HepG2 (cell line): ENCODE data around the gene RHBDD1. TPM values are rescaled to one million over a fixed set of nuclear protein-coding genes. Genes with fewer than 3 reads are reported as not detected.
A peak's percentile ranks its signal among the peaks of the same experiment; 100 is the strongest.

Experiments
- ARID2 ChIP-seq: sonication (generic); formaldehyde crosslinking; IDR thresholded peaks from 2 replicates; pipeline ENCODE4 v1.8.1; 2022; ENCODE audit warnings: mild to moderate bottlenecking, missing genetic modification reagents, borderline replicate concordance
- CBX1 ChIP-seq: IDR thresholded peaks from one replicate; pipeline ENCODE4 v1.6.1; 2016; ENCODE audit warnings: antibody characterized with exemption, low read depth
- CEBPB ChIP-seq: IDR thresholded peaks from 2 replicates; pipeline ENCODE4 v1.6.1; 2011; ENCODE audit warnings: low read depth, low read length, improper control_type of control experiment, borderline replicate concordance
- GZF1 ChIP-seq: sonication (generic); formaldehyde crosslinking; IDR thresholded peaks from 2 replicates; pipeline ENCODE4 v1.5.1; 2020; ENCODE audit warnings: mild to moderate bottlenecking, missing genetic modification reagents
- KAT7 ChIP-seq: IDR thresholded peaks from 2 replicates; pipeline ENCODE4 v1.6.1; 2018; ENCODE audit warnings: borderline replicate concordance, missing compliant biosample characterization
- KDM1A ChIP-seq: IDR thresholded peaks from 2 replicates; pipeline ENCODE4 v1.6.1; 2016; ENCODE audit warnings: missing compliant biosample characterization
- KDM6A ChIP-seq: IDR thresholded peaks from 2 replicates; pipeline ENCODE4 v1.6.1; 2016; ENCODE audit warnings: low read depth
- KLF13 ChIP-seq: sonication (generic); formaldehyde crosslinking; IDR thresholded peaks from 2 replicates; pipeline ENCODE4 v1.4.0; 2020; ENCODE audit warnings: mild to moderate bottlenecking, missing genetic modification reagents
- KLF6 ChIP-seq: IDR thresholded peaks from 2 replicates; pipeline ENCODE4 v1.8.0; 2016; ENCODE audit warnings: missing biosample characterization, missing genetic modification reagents
- NR2F1 ChIP-seq, 2 experiments: fragments of 450-650 bp in 1 of 2; formaldehyde crosslinking in 1 of 2; IDR thresholded peaks; 2 replicates each; pipeline versions ENCODE4 v1.5.0 to v1.6.1; 2016 to 2020; ENCODE audit warnings: mild to moderate bottlenecking in 1 of 2, missing compliant biosample characterization in 1 of 2, missing genetic modification reagents in 1 of 2, moderate library complexity in 1 of 2
- PHF21A ChIP-seq: sonication (generic); formaldehyde crosslinking; IDR thresholded peaks from 2 replicates; pipeline ENCODE4 v1.5.0; 2020; ENCODE audit warnings: mild to moderate bottlenecking, missing genetic modification reagents
- SALL2 ChIP-seq: sonication (generic); formaldehyde crosslinking; IDR thresholded peaks from 2 replicates; pipeline ENCODE4 v1.8.1; 2023; ENCODE audit warnings: mild to moderate bottlenecking, missing genetic modification reagents, inconsistent platforms
- SRSF4 ChIP-seq: fragments of 200-400 bp; formaldehyde crosslinking; IDR thresholded peaks from one replicate; pipeline ENCODE4 v1.6.1; 2018; ENCODE audit warnings: mild to moderate bottlenecking, low read depth, low read length, moderate library complexity; ENCODE audit not compliant: poor library complexity, severe bottlenecking
- TCF7L2 ChIP-seq: IDR thresholded peaks from 2 replicates; pipeline ENCODE4 v1.6.1; 2011; ENCODE audit warnings: mild to moderate bottlenecking, low read depth, low read length, moderate library complexity
- TRIM22 ChIP-seq: fragments of 450-650 bp; IDR thresholded peaks from 2 replicates; pipeline ENCODE4 v1.6.1; 2017
- ZBTB34 ChIP-seq: sonication (generic); formaldehyde crosslinking; IDR thresholded peaks from 2 replicates; pipeline ENCODE4 v1.8.0; 2022; ENCODE audit warnings: mild to moderate bottlenecking, missing genetic modification reagents
- ZBTB4 ChIP-seq: sonication (generic); formaldehyde crosslinking; IDR thresholded peaks from 2 replicates; pipeline ENCODE4 v1.4.0; 2020; ENCODE audit warnings: missing genetic modification reagents, mild to moderate bottlenecking, borderline replicate concordance
- ZMYM2 ChIP-seq: sonication (generic); formaldehyde crosslinking; IDR thresholded peaks from 2 replicates; pipeline ENCODE4 v1.8.0; 2022; ENCODE audit warnings: mild to moderate bottlenecking, missing genetic modification reagents
- ZNF136 ChIP-seq: sonication (generic); formaldehyde crosslinking; IDR thresholded peaks from 2 replicates; pipeline ENCODE4 v1.8.1; 2022; ENCODE audit warnings: low read depth, mild to moderate bottlenecking, moderate library complexity, missing genetic modification reagents
- ZNF160 ChIP-seq: sonication (generic); formaldehyde crosslinking; IDR thresholded peaks from 2 replicates; pipeline ENCODE4 v1.8.0; 2022; ENCODE audit warnings: mild to moderate bottlenecking, inconsistent platforms, missing genetic modification reagents
- ZNF441 ChIP-seq: sonication (generic); formaldehyde crosslinking; IDR thresholded peaks from 2 replicates; pipeline ENCODE4 v1.7.0; 2021; ENCODE audit warnings: missing genetic modification reagents, borderline replicate concordance
- ZNF784 ChIP-seq: sonication (generic); formaldehyde crosslinking; IDR thresholded peaks from 2 replicates; pipeline ENCODE4 v1.5.1; 2020; ENCODE audit warnings: missing genetic modification reagents, mild to moderate bottlenecking, borderline replicate concordance
- ZNF816 ChIP-seq: sonication (generic); formaldehyde crosslinking; IDR thresholded peaks from 2 replicates; pipeline ENCODE4 v1.8.0; 2022; ENCODE audit warnings: missing genetic modification reagents, mild to moderate bottlenecking, borderline replicate concordance
- ZSCAN31 ChIP-seq: sonication (generic); formaldehyde crosslinking; IDR thresholded peaks from 2 replicates; pipeline ENCODE4 v1.5.0; 2020; ENCODE audit warnings: low read depth, mild to moderate bottlenecking, missing genetic modification reagents
- polyA plus RNA-seq, 8 experiments: library from polyadenylated mRNA; depleted of rRNA in 3 of 8; stranded (reverse) in 7 of 8; unstranded in 1 of 8; fragments of >200 nt; fragmentation: Illumina TruSeq in 4 of 8; extraction: Trizol in 4 of 8; gene quantifications; 2 replicates each; pipeline versions ENCODE4 v1.2.1 to v1.2.3, GENCODE V29; 2011 to 2016; ENCODE audit warnings: low read depth in 4 of 8, missing spikeins in 1 of 8, mixed read lengths in 1 of 8; ENCODE audit not compliant: insufficient read depth in 1 of 8
- total RNA-seq, 5 experiments: library from RNA; depleted of rRNA; stranded (reverse); fragments of >200 nt; fragmentation: Illumina TruSeq; extraction: Trizol; gene quantifications; 2 replicates each; pipeline ENCODE4 v1.2.3, GENCODE V29; 2016; ENCODE audit warnings: low read depth in 1 of 5

The RHBDD1 gene
- total and polyA plus RNA-seq, 2 of the 13 experiments (the other 11 are each of a cell fraction or from before 2014, with no cell fraction given), result 8.2 to 9.5 TPM

- TF ChIP-seq ARID2 (CRISPR knock-in tag), result no peak
- no peak for TF ChIP-seq GZF1 (CRISPR knock-in tag)
- TF ChIP-seq ZBTB34, result no peak
- no peak for TF ChIP-seq ZNF136
- no peak for TF ChIP-seq TCF7L2
- TF ChIP-seq KDM6A (CRISPR knock-in tag), result no peak
- TF ChIP-seq CEBPB, result no peak
- TF ChIP-seq ZNF160 (CRISPR knock-in tag), result no peak
- TF ChIP-seq KAT7 (CRISPR knock-in tag), result peak; percentile 49; the same call in 1 of the 2 replicates
- no peak for TF ChIP-seq KDM1A (CRISPR knock-in tag)
- no peak for TF ChIP-seq SALL2 (CRISPR knock-in tag)
- TF ChIP-seq KLF6 (CRISPR knock-in tag), result 0 out of 2 replicates have a peak, but pooled peaks have one; percentile 67
- TF ChIP-seq NR2F1 (CRISPR knock-in tag; IDR thresholded peaks at IDR 0.05), result no peak
- no peak; the same call in 1 of the 2 replicates for TF ChIP-seq ZNF784
- TF ChIP-seq SRSF4, result no peak
- peak; percentile 35; the same call in 1 of the 2 replicates for TF ChIP-seq ZMYM2 (CRISPR knock-in tag)
- TF ChIP-seq ZSCAN31 (CRISPR knock-in tag), result no peak
- TF ChIP-seq ZNF816 (CRISPR knock-in tag), result no peak
- no peak for TF ChIP-seq CBX1
- no peak for TF ChIP-seq PHF21A (CRISPR knock-in tag)
- peak; percentile 64; the same call in 1 of the 2 replicates for TF ChIP-seq ZBTB4 (CRISPR knock-in tag)
- TF ChIP-seq ZNF441 (CRISPR knock-in tag), result peak; percentile 63
- TF ChIP-seq TRIM22, result no peak
- no peak for TF ChIP-seq KLF13 (CRISPR knock-in tag)
These were observed 36.5 kb upstream of the RHBDD1 start, which contains the start of gene IRS1 (continued) for GRCh38 chr2:226799211-226799975.
